Measurements from ENCODE around the gene GRID2.

GRID2 gene

GRCh38 chr4:92962831-92963230 lies 659.1 kb downstream of the GRID2 start:
- no peak for TF ChIP-seq CTCF (IDR thresholded peaks at IDR 0.05)

- no peak for TF ChIP-seq CTCF (IDR thresholded peaks at IDR 0.05)
Measured at GRCh38 chr4:92968556-92968955, 664.8 kb downstream of the GRID2 start.

GRCh38 chr4:92968996-92969395 lies 665.2 kb downstream of the GRID2 start:
- no peak for TF ChIP-seq CTCF (IDR thresholded peaks at IDR 0.05)

GRCh38 chr4:92969650-92970379 lies 666.0 kb downstream of the GRID2 start:
- TF ChIP-seq CTCF (IDR thresholded peaks at IDR 0.05) = no peak

GRCh38 chr4:92970996-92971395 lies 667.2 kb downstream of the GRID2 start:
- TF ChIP-seq CTCF (IDR thresholded peaks at IDR 0.05) = no peak

- no peak for TF ChIP-seq CTCF (IDR thresholded peaks at IDR 0.05)
Measured at GRCh38 chr4:92988301-92988700, 684.5 kb downstream of the GRID2 start.

GRCh38 chr4:92992758-92993157 lies 689.0 kb downstream of the GRID2 start:
- TF ChIP-seq CTCF (IDR thresholded peaks at IDR 0.05) = no peak

- no peak for TF ChIP-seq CTCF (IDR thresholded peaks at IDR 0.05)
Measured at GRCh38 chr4:92994727-92995126, 691.0 kb downstream of the GRID2 start.

All from LNCAP (cell line).